ENCODE data around the gene CHST8.

CHST8 gene

DNA sequence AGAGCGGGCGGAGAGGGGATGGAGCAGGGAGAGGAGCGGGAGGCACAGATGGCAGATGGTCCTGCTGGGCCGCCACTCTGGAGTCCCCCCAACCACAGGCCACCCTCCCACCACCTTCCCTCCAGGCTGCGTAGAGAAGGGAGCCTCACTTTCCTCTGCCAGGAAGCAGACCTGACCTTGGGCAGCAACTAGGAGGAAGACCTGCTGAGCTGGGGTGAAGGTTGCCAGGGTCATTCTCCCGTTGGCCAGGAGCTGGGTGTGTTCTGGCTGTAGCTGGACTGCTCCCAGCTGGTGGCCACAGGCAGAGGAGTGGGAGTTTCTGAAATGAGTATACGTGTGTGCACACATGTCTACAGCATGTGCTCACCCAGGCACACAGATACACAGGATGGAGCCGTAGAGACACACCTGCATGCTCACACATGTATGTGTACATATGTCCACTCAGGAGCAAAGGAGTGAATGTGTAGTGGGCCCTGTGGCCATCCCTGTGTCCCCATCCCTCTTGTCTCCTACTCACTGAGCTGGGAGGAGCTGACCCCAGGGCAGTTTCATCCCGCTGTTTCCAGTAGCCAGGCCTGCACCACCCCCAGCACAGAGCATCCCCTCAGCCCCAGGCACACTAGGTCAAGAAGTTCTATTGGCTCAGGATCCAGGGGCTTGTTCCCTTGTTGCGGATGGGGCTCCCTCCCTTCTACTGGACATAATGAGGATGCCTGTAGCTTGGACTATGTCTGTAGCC is 53.0 kb downstream of the CHST8 start:
- DNase-seq, result no peak

DNA sequence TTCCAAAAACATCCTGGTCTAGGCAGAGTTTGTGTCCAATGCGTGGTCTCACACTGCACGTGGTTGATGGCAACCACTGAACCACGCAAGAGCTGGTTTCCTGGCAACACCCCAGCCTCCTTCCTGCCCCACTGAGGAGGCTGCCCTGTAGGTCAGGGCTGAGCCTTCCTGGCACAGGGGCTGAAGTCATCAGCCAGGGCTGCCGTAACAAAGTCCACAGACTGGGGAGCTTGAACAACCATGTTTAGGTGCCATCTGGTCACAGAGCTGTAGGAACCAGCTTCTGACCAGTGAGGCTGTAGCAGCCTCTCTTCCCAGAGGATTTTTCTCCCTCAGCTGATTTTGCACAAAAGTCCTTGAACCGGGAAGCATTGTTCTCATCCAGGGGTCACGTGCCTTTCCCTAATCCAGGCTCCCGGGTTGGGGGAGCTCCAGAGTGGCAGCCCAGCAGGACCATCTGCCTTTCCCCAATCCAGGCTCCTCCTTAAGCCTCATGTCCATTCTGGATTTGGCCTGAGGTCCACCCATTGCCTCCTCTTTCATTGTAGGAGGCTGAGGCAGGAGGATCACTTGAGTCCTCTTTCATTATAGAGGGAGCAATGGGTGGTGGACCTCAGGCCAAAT is 53.9 kb downstream of the CHST8 start:
- DNase-seq, result no peak

- DNase-seq, result no peak
Measured at GRCh38 chr19:33676999-33677665, 55.4 kb downstream of the CHST8 start.

- no peak for DNase-seq
Measured at GRCh38 chr19:33677745-33678426, 56.1 kb downstream of the CHST8 start.

DNA sequence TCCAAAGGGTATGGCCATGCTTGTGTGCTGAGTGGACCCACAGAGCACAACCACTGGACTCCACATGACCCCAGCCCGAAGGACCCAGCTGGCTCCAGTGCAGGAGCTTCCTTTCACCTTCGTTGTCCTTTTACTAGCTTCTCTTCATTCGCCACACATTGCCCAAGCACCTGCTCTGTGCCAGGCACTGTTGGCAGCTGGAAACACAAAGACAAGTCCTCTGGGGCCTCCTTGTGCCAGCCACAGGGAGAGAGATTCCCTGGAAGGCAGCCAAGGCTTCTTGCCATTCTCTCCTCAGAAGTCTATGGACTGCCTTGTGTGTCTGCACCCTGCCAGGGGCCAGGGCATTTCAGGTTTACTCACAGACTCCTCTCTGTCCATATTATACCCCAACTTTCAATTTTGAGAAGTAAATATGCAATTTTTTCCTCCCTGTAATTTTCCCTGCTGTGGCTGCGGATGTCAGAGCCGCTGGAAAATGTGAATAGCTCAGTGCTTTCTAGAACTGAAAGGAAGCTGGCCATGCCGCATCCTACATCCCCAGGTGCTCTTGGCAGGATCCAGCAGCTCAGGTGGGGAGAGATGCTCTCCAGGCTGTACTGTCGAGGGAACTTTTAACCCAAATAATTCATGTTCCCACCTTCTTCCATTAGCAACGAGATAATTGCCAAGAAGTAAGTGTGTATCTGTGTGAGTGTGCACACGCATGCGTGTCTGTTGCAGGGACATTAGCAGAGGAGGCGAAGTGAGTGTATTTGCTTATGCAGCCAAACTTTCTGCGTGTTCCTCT is 57.2 kb downstream of the CHST8 start:
- no peak for DNase-seq

- no peak for DNase-seq
Measured at GRCh38 chr19:33679696-33680095, 57.9 kb downstream of the CHST8 start.

- DNase-seq, result no peak
Measured at GRCh38 chr19:33681081-33681680, 59.4 kb downstream of the CHST8 start.

DNA sequence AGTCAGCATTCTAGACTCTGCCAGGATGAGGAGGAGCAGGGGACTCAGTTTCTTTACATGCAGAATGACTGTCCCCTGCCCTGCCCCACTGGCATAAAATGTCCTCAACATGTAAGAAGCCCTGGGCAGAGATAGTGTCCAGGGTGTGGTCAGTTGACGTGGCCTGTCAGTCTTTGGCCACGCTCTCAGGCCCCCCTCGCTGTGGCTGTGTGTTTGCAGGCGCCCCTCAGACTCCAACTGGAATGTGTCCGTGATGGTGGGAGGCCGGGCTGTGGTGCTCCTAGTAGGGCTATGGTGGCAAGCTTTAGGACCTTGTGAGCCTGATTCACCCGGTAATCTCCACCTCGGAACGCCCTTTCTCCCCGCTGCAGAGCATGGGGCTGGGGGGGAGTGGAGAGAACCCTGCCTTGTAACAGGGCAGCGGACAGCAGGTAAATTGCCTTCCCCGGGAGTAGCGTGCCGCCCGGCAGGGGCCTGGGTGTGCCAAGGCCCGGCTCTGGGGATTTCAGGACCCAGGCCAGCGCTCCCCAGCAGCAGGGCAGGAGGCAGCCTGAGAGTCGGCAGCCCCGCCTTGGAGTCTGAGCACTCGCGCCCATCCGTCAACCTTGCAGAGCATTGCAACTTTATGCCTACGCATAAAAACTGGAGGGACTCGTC is 62.3 kb downstream of the CHST8 start:
- no peak for DNase-seq

GRCh38 chr19:33684538-33685232 is 62.9 kb downstream of the CHST8 start:
- no peak for DNase-seq

DNA sequence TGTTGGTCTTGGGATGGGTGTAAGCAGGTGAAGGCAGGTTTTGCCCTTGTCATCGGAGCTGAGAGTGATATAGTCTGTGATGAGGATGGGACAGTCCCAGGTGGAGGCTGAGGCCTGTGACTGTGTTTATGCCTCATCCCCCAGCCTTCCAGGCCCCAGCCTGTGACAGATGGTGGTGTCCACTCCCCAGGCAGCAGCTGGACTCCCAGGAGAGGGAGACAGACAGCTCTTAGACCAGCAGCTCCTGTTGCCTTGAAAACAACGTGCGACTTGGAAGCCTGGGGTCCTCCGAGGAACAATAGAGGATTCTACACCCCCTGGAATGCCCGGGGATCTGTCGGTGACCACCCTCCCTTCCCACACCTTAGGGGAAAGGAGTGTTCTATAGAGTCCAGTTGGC is 63.8 kb downstream of the CHST8 start:
- no peak for DNase-seq

DNA sequence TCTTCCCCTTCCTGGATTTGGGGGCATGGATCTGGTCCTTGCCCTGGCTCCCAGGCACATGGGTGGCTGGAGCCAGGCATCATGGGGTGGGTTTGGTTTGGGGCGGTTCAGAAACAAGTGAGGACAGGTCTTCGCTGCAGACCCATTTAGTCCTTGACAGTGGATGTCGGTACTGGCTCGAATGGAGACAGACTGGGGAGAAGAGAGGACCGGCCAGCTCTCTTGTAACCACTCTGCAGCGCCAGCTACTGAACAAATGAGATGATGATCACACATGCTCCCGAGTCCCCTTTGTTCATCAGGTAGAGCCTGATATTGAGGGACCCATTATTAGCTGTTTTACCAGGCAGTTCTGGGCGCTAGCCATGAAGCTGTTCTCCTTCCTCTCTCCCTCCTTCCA is 64.5 kb downstream of the CHST8 start:
- no peak for DNase-seq

DNA sequence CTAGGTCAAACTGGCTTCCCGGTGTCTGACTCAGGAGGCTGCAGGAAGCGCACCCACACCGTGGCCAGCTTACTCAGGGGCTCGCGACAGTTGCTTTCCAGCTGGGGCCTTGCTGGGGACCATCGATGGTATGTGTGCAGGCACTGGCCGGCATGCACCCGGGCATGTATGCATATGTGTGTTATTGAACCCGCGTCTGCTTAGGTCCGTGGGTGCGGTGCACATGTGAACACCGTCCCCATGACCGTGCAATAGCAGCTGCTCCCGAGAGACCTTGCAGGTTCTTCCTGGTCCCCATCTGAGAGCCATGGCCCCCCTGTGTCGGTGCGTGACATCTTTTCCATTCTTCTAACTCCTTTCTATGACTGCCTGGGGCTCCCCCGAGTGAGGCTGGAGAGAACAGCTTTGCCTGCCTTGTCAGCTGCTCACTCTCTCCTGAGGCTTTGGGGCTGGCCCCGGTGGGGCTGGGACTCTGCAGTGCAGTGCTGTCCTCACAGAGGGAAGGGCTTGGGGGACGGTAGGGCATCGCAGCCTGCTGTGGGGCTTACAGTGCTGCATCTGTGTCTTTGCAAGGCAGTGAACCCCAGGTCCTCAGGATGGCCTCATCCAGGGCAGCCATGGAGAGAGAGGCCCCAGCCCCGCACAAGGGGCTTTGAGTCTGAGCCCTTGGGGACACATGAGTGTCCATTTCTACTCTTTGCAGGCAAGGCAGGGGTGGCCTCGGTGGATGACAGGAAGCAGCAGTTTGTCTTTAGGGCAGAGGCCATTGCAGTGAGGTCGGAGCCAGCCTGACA is 65.1 kb downstream of the CHST8 start:
- DNase-seq, result no peak

- no peak for DNase-seq
Measured at GRCh38 chr19:33687481-33688170, 65.9 kb downstream of the CHST8 start.

DNA sequence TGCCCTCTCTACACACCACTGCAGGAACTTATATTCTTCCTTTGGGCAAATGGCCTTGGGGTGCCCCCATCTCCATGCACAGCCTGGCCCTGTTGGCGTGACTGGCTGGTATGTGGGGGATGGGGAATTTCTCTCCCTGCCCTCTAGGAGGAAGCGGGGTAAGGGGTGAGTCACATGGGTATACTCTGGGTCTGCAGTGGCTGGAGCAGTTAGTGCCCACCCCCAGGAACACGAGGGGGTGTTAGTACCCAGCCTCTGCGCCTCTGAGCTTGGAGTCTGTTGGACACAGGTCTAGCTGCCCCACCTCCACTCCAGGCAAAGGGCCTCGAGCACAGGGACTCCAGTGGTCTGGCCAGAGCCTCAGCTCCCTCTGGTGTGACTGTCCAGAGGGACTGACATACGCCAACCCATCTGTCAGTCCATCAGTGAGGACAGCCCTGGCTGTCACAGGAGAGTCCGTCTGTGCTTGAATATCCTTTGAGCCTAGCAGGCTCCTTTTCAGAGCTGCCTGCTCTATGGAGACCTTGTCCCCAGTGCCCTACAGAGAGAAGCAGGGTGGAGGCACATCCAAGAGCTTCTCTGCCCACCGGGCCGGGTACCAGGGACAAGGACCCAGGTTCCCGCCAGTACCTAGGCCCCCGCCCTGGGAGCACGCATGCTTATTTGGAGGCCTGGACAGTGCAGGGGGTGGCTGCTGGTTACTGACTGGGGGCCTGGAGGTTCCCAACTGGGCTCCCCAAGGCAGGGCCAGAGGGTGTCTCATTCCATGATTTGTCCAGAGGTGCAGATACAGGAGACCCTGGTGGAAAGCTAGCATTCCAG is 66.6 kb downstream of the CHST8 start:
- DNase-seq, result no peak

GRCh38 chr19:33689138-33689746 is 67.5 kb downstream of the CHST8 start:
- no peak for DNase-seq

GRCh38 chr19:33689868-33690267 is 68.1 kb downstream of the CHST8 start:
- DNase-seq, result no peak

- DNase-seq, result no peak
Measured at GRCh38 chr19:33690378-33691029, 68.8 kb downstream of the CHST8 start.

DNA sequence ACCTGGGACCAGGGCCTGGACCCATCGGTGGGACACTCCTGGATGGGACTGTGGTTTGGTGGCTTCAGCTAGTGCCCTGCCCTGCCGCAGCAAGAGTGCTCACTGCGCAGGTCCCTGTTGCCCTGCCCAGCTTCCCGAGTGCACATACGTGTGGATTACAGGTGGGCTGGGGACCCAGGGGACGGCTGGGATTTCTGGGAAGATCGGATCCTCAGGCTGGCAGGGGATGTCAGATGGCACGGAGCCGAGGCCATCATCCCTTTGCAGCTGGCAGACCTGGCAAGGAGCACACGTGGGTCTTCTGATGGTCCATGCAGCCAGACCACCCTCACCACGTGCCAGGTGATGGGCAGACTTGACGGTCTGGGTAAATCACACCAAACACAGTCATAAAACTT is 69.3 kb downstream of the CHST8 start:
- DNase-seq, result no peak
